ENCODE results near the gene EIF4E1B.

The EIF4E1B gene

GRCh38 chr5:176637556-176637955, 7.1 kb downstream of the EIF4E1B start:
- TF ChIP-seq CSRNP3 (CRISPR knock-in tag; IDR thresholded peaks at IDR 0.05), result no peak
- no peak for TF ChIP-seq POU6F1 (CRISPR knock-in tag; IDR thresholded peaks at IDR 0.05; ENCODE audit: borderline replicate concordance, low read depth)
- no peak for TF ChIP-seq ZNF565 (CRISPR knock-in tag; conservative IDR thresholded peaks at IDR 0.05; ENCODE audit: low read depth)
- TF ChIP-seq BACH2 (CRISPR knock-in tag; IDR thresholded peaks at IDR 0.05; ENCODE audit: borderline replicate concordance), result no peak
- TF ChIP-seq CSDC2 (CRISPR knock-in tag; IDR thresholded peaks at IDR 0.05), result no peak
- TF ChIP-seq ARNTL (CRISPR knock-in tag; IDR thresholded peaks at IDR 0.05; ENCODE audit: borderline replicate concordance, low read depth), result no peak
- TF ChIP-seq TOX (CRISPR knock-in tag; IDR thresholded peaks at IDR 0.05; ENCODE audit: borderline replicate concordance), result no peak
- no peak for TF ChIP-seq PATZ1 (CRISPR knock-in tag; IDR thresholded peaks at IDR 0.05; ENCODE audit: borderline replicate concordance)
- TF ChIP-seq CREB5 (CRISPR knock-in tag; IDR thresholded peaks at IDR 0.05; ENCODE audit: low read depth), result no peak
- TF ChIP-seq OSR1 (CRISPR knock-in tag; IDR thresholded peaks at IDR 0.05), result no peak
- no peak for TF ChIP-seq SNAI2 (CRISPR knock-in tag; IDR thresholded peaks at IDR 0.05)
- TF ChIP-seq TSHZ2 (CRISPR knock-in tag; IDR thresholded peaks at IDR 0.05), result no peak
- no peak for TF ChIP-seq ZFP3 (CRISPR knock-in tag; IDR thresholded peaks at IDR 0.05)
- no peak for TF ChIP-seq ZNF70 (CRISPR knock-in tag; IDR thresholded peaks at IDR 0.05)
- TF ChIP-seq GLIS3 (CRISPR knock-in tag; IDR thresholded peaks at IDR 0.05), result no peak
- TF ChIP-seq RARB (CRISPR knock-in tag; IDR thresholded peaks at IDR 0.05), result no peak
- no peak for TF ChIP-seq TCF4 (CRISPR knock-in tag; IDR thresholded peaks at IDR 0.05; ENCODE audit: borderline replicate concordance)
- TF ChIP-seq ESRRG (CRISPR knock-in tag; IDR thresholded peaks at IDR 0.05), result no peak
- no peak for ATAC-seq

- ATAC-seq, result no peak
- TF ChIP-seq ARNTL (CRISPR knock-in tag; IDR thresholded peaks at IDR 0.05; ENCODE audit: borderline replicate concordance, low read depth), result no peak
- TF ChIP-seq TSHZ2 (CRISPR knock-in tag; IDR thresholded peaks at IDR 0.05), result no peak
- TF ChIP-seq CREB5 (CRISPR knock-in tag; IDR thresholded peaks at IDR 0.05; ENCODE audit: low read depth), result no peak
- no peak for TF ChIP-seq CSDC2 (CRISPR knock-in tag; IDR thresholded peaks at IDR 0.05)
- no peak for TF ChIP-seq ZFP30 (CRISPR knock-in tag; IDR thresholded peaks at IDR 0.05)
- no peak for TF ChIP-seq PATZ1 (CRISPR knock-in tag; IDR thresholded peaks at IDR 0.05; ENCODE audit: borderline replicate concordance)
- TF ChIP-seq OSR1 (CRISPR knock-in tag; IDR thresholded peaks at IDR 0.05), result no peak
- no peak for TF ChIP-seq BACH2 (CRISPR knock-in tag; IDR thresholded peaks at IDR 0.05; ENCODE audit: borderline replicate concordance)
- TF ChIP-seq PPARA (CRISPR knock-in tag; IDR thresholded peaks at IDR 0.05; ENCODE audit: borderline replicate concordance), result no peak
- TF ChIP-seq ZNF565 (CRISPR knock-in tag; conservative IDR thresholded peaks at IDR 0.05; ENCODE audit: low read depth), result no peak
- TF ChIP-seq TCF4 (CRISPR knock-in tag; IDR thresholded peaks at IDR 0.05; ENCODE audit: borderline replicate concordance), result no peak
- no peak for TF ChIP-seq ZFP3 (CRISPR knock-in tag; IDR thresholded peaks at IDR 0.05)
- TF ChIP-seq RARB (CRISPR knock-in tag; IDR thresholded peaks at IDR 0.05), result no peak
These were observed 8.0 kb downstream of the EIF4E1B start for GRCh38 chr5:176638437-176638836.
